Gastrocnemius medialis (tissue), 4 donors: ENCODE data around the gene SSBP2. TPM values are rescaled to one million over a fixed set of nuclear protein-coding genes. Genes with fewer than 3 reads are reported as not detected.
"Not testable (repeated sequence)": the region's sequence is repeated elsewhere in the genome, so short reads cannot be mapped to it uniquely, and the experiment has no call there.

Experiments
- ATAC-seq, 2 donors: fragments of 150-250 bp; one replicate each; pipeline ENCODE4 v1.9.1; 2016
- DNase-seq, 2 donors: peaks; one replicate each; pipeline ENCODE4 v3.0.0-alpha.2; 2019
- H3K27ac ChIP-seq, 4 donors: fragments of 200-600 bp; sonication (generic); 1 replicate in 1 of 4; 2 replicates in 3 of 4; pipeline ENCODE4 v1.5.1; 2016 to 2018; ENCODE audit warnings: mild to moderate bottlenecking in 2 of 4, moderate library complexity in 1 of 4
- H3K27me3 ChIP-seq, 3 donors: fragments of 200-600 bp; sonication (generic) in 2 of 3; 1 replicate in 1 of 3; 2 replicates in 2 of 3; pipeline versions ENCODE4 v1.5.1 to v1.6.0; 2016 to 2019; ENCODE audit warnings: mild to moderate bottlenecking in 1 of 3, moderate library complexity in 1 of 3
- H3K36me3 ChIP-seq, 2 donors: fragments of 200-600 bp; sonication (generic) in 1 of 2; one replicate each; pipeline ENCODE4 v1.5.1; 2017 to 2018
- H3K4me1 ChIP-seq, 2 donors: fragments of 200-600 bp; sonication (generic) in 1 of 2; one replicate each; pipeline ENCODE4 v1.5.1; 2016 to 2017; ENCODE audit warnings: mild to moderate bottlenecking in 2 of 2
- H3K4me3 ChIP-seq, 4 donors: fragments of 200-600 bp; sonication (generic) in 3 of 4; 1 replicate in 1 of 4; 2 replicates in 3 of 4; pipeline ENCODE4 v1.5.1; 2016 to 2019; ENCODE audit warnings: mild to moderate bottlenecking in 2 of 4
- H3K9me3 ChIP-seq, 3 donors: fragments of 200-600 bp; sonication (generic) in 2 of 3; 1 replicate in 1 of 3; 2 replicates in 2 of 3; pipeline ENCODE4 v1.5.1; 2016 to 2019
- CTCF ChIP-seq, 5 experiments: fragments of 450-650 bp in 3 of 5; fragments of 200-600 bp in 2 of 5; sonication (generic) in 2 of 5; IDR thresholded peaks in 4 of 5; conservative IDR thresholded peaks in 1 of 5; 1 replicate in 4 of 5; 2 replicates in 1 of 5; pipeline ENCODE4 v1.5.1; 2016 to 2019; ENCODE audit warnings: antibody characterized with exemption in 5 of 5, mild to moderate bottlenecking in 3 of 5, moderate library complexity in 3 of 5
- POLR2A ChIP-seq, 2 donors: fragments of 450-650 bp; IDR thresholded peaks; one replicate each; pipeline ENCODE4 v1.6.1; 2017; ENCODE audit warnings: antibody characterized with exemption in 2 of 2, mild to moderate bottlenecking in 2 of 2, moderate library complexity in 2 of 2
- in situ Hi-C, 4 donors: fragments of 200-750 bp; cut with MboI; loops; one replicate each; pipeline versions ENCODE4 v1.15.0 to v1.8.0; 2017; ENCODE audit warnings: low sequenced_read_pairs in 4 of 4
- intact Hi-C: fragments of 100-400 bp; cut with DNase I; formaldehyde crosslinking; loops from one replicate; pipeline ENCODE4 v1.15.1; 2023; ENCODE audit warnings: low total_unique reads
- total RNA-seq, 4 donors: library from RNA; depleted of rRNA; stranded (reverse); fragments of >200 nt; gene quantifications; one replicate each; pipeline versions ENCODE4 v1.1.0 to v1.2.3, GENCODE V29; 2016

Gene SSBP2
- total RNA-seq, 4 donors from 2014 or later: 30.4 to 66.5 (median 40.5) TPM

GRCh38 chr5:81417052-81417451, 333.8 kb downstream of the SSBP2 start:
- no peaks in the 10 kb centered on the region for H3K9me3 ChIP-seq
- TF ChIP-seq CTCF (IDR thresholded peaks at IDR 0.05 in 4 of 5, conservative IDR thresholded peaks at IDR 0.05 in 1 of 5) (no peak), POLR2A (IDR thresholded peaks at IDR 0.05) (no peak)
- no peak overlapping the region for H3K27ac ChIP-seq
- intact Hi-C loops: no loop called here
- H3K4me3 ChIP-seq: no peak overlapping the region
- DNase-seq (no peak), ATAC-seq (no peak)
- H3K4me1 ChIP-seq: peaks cover 0 to under 1% of the 10 kb centered on the region in 2 donors
- in situ Hi-C loops: no loop called here
- peaks cover 0 to 16% of the 10 kb centered on the region in 2 donors for H3K36me3 ChIP-seq
- H3K27me3 ChIP-seq: no peaks in the 10 kb centered on the region

GRCh38 chr5:81409896-81410295, 341.0 kb downstream of the SSBP2 start:
- H3K36me3 ChIP-seq: peaks cover 0 to 4% of the 10 kb centered on the region in 2 donors
- DNase-seq (no peak), ATAC-seq (no peak)
- intact Hi-C loops: no loop called here
- H3K27me3 ChIP-seq: no peaks in the 10 kb centered on the region
- H3K4me1 ChIP-seq: no peaks in the 10 kb centered on the region
- H3K9me3 ChIP-seq: no peaks in the 10 kb centered on the region
- TF ChIP-seq CTCF (IDR thresholded peaks at IDR 0.05 in 4 of 5, conservative IDR thresholded peaks at IDR 0.05 in 1 of 5): no peak
- no peak for TF ChIP-seq POLR2A (IDR thresholded peaks at IDR 0.05)
- in situ Hi-C loops: no loop called here
- H3K4me3 ChIP-seq: no peak overlapping the region
- no peak overlapping the region for H3K27ac ChIP-seq

GRCh38 chr5:81409361-81409760, 341.5 kb downstream of the SSBP2 start:
- in situ Hi-C loops: no loop called here

GRCh38 chr5:81408496-81408895, 342.4 kb downstream of the SSBP2 start:
- Histone ChIP-seq H3K27me3 (no peaks in the 10 kb centered on the region), H3K36me3 (peaks cover 0 to 4% of the 10 kb centered on the region in 2 donors), H3K4me1 (no peaks in the 10 kb centered on the region), H3K27ac (no peak overlapping the region), H3K9me3 (no peaks in the 10 kb centered on the region), H3K4me3 (no peak overlapping the region)
- intact Hi-C loops (no loop called here), in situ Hi-C loops (no loop called here)
- ATAC-seq (no peak), DNase-seq (no peak)
- TF ChIP-seq CTCF (IDR thresholded peaks at IDR 0.05 in 4 of 5, conservative IDR thresholded peaks at IDR 0.05 in 1 of 5) (no peak), POLR2A (IDR thresholded peaks at IDR 0.05) (no peak)

More at GRCh38 chr5:81409361-81409760, 341.5 kb downstream of the SSBP2 start:
- Histone ChIP-seq H3K9me3 (no peaks in the 10 kb centered on the region), H3K27me3 (no peaks in the 10 kb centered on the region), H3K4me1 (no peaks in the 10 kb centered on the region), H3K4me3 (no peak overlapping the region), H3K36me3 (peaks cover 0 to 4% of the 10 kb centered on the region in 2 donors), H3K27ac (no peak overlapping the region)
- ATAC-seq (no peak), DNase-seq (no peak)
- intact Hi-C loops: no loop called here
- no peak for TF ChIP-seq CTCF (IDR thresholded peaks at IDR 0.05 in 4 of 5, conservative IDR thresholded peaks at IDR 0.05 in 1 of 5)
- no peak for TF ChIP-seq POLR2A (IDR thresholded peaks at IDR 0.05)

GRCh38 chr5:81407811-81408210, 343.1 kb downstream of the SSBP2 start:
- H3K9me3 ChIP-seq, intact Hi-C loops, in situ Hi-C loops, H3K4me3 ChIP-seq, H3K36me3 ChIP-seq, H3K27ac ChIP-seq, H3K4me1 ChIP-seq, ATAC-seq, H3K27me3 ChIP-seq, DNase-seq: not testable (repeated sequence)
